B cell (primary cell): ENCODE results near the gene AURKAIP1.

Source experiments
- EZH2 ChIP-seq: IDR thresholded peaks from 2 replicates; pipeline ENCODE4 v1.6.1; 2012; ENCODE audit warnings: borderline replicate concordance, low read depth, mild to moderate bottlenecking, moderate library complexity, low read length; ENCODE audit not compliant: insufficient read depth, poor library complexity, severe bottlenecking
- TF ChIP-seq, protein P1 (sequence below): fragments of 200-600 bp; IDR thresholded peaks from one replicate; pipeline ENCODE4 v1.8.0; 2022; ENCODE audit warnings: antibody characterized with exemption, mild to moderate bottlenecking

DNA sequence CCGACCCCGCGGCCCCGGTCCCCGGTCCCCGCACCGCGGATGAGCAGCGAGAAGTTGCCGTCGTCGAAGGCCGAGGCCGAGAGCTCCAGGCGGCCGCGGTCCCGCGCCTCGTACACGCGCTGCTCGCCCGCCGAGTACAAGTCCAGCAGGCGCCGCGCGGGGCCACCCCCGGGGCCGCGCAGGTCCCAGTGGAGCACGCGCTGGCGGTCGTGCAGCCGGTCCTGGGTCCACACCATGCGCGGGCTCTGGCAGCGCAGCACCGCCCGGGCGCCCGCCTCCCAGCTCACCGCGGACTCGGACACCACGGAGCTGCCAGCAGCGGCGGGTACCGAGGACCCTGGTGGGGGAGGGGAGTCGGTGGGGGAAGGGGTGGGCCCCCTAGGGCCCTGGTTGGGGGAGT is 19.6 kb downstream of the AURKAIP1 start:
- TF ChIP-seq, protein P1, sequence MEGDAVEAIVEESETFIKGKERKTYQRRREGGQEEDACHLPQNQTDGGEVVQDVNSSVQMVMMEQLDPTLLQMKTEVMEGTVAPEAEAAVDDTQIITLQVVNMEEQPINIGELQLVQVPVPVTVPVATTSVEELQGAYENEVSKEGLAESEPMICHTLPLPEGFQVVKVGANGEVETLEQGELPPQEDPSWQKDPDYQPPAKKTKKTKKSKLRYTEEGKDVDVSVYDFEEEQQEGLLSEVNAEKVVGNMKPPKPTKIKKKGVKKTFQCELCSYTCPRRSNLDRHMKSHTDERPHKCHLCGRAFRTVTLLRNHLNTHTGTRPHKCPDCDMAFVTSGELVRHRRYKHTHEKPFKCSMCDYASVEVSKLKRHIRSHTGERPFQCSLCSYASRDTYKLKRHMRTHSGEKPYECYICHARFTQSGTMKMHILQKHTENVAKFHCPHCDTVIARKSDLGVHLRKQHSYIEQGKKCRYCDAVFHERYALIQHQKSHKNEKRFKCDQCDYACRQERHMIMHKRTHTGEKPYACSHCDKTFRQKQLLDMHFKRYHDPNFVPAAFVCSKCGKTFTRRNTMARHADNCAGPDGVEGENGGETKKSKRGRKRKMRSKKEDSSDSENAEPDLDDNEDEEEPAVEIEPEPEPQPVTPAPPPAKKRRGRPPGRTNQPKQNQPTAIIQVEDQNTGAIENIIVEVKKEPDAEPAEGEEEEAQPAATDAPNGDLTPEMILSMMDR: no peak
- TF ChIP-seq EZH2: no peak
